HAP-1 (cell line): Measurements from ENCODE around the gene PSMA3.
A peak's percentile ranks its signal among the peaks of the same experiment; 100 is the strongest.

Source experiments
- DNase-seq, 2 experiments: peaks; one replicate each; pipeline ENCODE4 v3.0.0-alpha.2; 2016 to 2020; ENCODE audit warnings: low spot score in 2 of 2
- H3K27me3 ChIP-seq: fragments of 250-450 bp; sonication (Bioruptor Pico); 2 replicates; pipeline ENCODE4 v1.5.1; 2020; ENCODE audit warnings: low read depth, mild to moderate bottlenecking, moderate library complexity
- H3K36me3 ChIP-seq: fragments of 250-450 bp; sonication (Bioruptor Pico); replicated peaks from 2 replicates; pipeline ENCODE4 v1.5.1; 2020; ENCODE audit warnings: mild to moderate bottlenecking
- H3K4me1 ChIP-seq: fragments of 250-450 bp; sonication (Bioruptor Pico); 2 replicates; pipeline ENCODE4 v1.5.1; 2020; ENCODE audit warnings: mild to moderate bottlenecking
- H3K4me3 ChIP-seq: fragments of 250-450 bp; sonication (Bioruptor Pico); 2 replicates; pipeline ENCODE4 v1.5.1; 2020; ENCODE audit warnings: mild to moderate bottlenecking, moderate library complexity
- H3K9me3 ChIP-seq: fragments of 250-450 bp; sonication (Bioruptor Pico); 2 replicates; pipeline ENCODE4 v1.5.1; 2020; ENCODE audit warnings: mild to moderate bottlenecking, moderate library complexity
- in situ Hi-C: fragments of 300-500 bp; cut with MboI; formaldehyde crosslinking; loops from 3 replicates; pipeline ENCODE4 v1.14.3; 2020; ENCODE audit warnings: low sequenced_read_pairs, inconsistent platforms, mixed read lengths

PSMA3 gene

DNA sequence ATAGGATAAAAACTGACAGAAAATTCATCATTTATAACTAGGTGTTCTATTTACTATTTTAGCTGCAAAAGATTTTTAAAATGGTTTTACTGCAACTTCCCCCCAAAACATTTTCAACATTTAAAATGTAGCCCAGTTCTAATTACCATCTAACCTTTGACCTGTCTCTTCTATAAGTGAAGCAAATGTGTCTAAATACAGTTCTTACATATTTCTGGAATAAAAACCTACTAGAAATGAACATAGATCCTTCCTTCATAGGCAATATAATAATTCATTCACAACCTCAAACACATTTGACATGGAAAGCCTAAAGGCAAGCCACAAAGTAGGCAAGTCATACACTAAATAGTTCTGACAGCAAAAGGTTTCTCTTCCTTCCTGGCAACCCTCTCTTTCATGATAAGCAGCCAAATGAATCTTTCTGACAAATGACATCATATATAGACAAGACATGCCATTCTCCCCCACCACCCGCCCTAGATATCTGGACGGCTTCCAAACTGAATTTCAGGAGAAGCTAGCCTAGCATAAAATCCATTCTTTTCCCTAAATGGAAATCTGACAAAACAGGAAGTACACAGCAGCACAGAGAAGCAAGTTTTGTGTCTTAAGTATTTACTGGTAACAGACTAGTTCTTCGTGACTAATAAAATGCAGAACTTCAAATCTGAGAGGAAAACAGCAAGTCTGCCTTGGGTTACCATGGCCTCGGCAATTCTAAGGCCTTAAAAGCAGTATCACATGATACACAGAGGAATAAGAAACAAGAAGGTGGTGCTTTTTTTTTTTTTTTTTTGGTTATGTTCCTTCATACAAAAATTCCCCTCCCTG, 36.5 kb downstream of the PSMA3 start:
- Histone ChIP-seq H3K9me3 (no peaks in the 10 kb centered on the region), H3K36me3 (peaks cover 48% of the 10 kb centered on the region), H3K4me3 (no peak overlapping the region), H3K4me1 (no peaks in the 10 kb centered on the region), H3K27me3 (no peaks in the 10 kb centered on the region)
- in situ Hi-C loops, result no loop called here
- DNase-seq, result no peak

DNA sequence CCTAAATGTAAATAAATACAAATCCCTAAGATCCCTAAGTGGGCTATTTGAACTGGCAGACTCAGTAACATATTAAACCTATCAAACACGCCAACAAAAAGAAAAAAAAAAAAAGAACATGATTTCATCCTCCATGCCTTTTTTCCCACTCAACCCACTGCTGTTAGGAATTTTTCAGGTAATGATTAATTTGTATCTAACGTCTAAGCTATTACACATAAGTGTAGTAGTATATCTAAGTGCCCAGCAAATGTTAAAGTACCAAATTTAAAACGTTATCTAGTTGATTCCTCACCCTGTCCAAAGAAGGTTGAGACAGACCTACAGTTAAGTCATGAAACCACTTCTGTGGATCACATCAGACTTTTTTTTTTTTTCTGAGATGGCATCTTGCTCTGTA, 37.3 kb downstream of the PSMA3 start:
- Histone ChIP-seq H3K4me1 (no peaks in the 10 kb centered on the region), H3K36me3 (peaks cover 52% of the 10 kb centered on the region), H3K4me3 (no peak overlapping the region), H3K9me3 (no peaks in the 10 kb centered on the region), H3K27me3 (no peaks in the 10 kb centered on the region)
- no peak for DNase-seq
- in situ Hi-C loops, result no loop called here

DNA sequence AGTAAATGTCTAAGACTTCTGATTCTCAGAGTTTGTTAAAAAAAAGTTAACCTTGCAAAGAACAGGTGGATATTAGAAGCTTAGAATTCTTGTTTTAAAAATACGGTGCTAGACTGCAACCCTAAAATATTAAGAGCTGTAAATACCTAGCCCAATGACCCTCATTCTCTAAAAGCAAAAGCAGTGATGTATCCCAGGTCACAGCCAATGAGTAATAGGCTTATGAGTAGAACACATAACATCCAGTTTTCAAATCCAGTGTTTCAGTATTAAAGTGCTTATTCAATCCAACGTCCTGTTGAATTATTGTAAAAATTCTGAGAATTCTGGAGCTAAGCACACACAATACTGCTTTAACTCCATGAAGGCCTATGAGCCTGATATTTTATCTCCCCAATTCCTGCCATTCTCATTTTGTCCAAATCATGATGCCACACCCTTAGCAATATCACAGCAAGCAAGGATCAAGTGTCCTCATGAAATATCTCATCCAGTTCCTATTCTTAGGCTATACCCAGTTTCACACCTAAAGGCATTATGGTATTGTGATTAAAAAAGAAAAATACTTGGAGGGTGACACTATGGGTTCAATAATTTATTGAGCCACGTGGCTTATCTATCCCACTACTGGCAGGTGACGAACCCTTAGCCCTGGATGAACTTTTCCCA, 38.4 kb downstream of the PSMA3 start:
- in situ Hi-C loops, result no loop called here
- H3K36me3 ChIP-seq, result peaks cover 58% of the 10 kb centered on the region

DNA sequence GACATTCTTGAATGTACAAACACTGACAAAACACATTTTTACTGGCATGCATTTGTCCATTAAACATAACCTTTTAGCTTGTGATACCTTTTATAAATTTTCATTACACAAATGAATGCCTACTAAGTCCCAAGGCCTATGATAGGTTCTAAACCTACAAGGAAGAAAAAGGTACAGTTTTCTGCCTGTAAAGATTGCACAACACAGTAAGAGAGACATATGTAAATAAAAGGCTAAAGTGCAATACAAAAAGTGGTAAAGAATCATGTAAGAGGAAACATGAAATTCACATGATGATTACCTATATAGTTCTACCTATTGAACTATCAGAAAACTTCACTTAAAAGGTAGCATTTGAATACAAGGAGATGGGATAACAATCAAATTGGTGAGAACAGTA, 39.1 kb downstream of the PSMA3 start:
- in situ Hi-C loops, result no loop called here
- H3K4me3 ChIP-seq, result no peak overlapping the region
- DNase-seq, result no peak
- H3K36me3 ChIP-seq, result peaks cover 60% of the 10 kb centered on the region
- H3K4me1 ChIP-seq, result no peaks in the 10 kb centered on the region
- H3K27me3 ChIP-seq, result no peaks in the 10 kb centered on the region
- no peaks in the 10 kb centered on the region for H3K9me3 ChIP-seq

More for the DNA sequence above, 38.4 kb downstream of the PSMA3 start:
- no peaks in the 10 kb centered on the region for H3K27me3 ChIP-seq
- no peaks in the 10 kb centered on the region for H3K4me1 ChIP-seq
- no peak for DNase-seq
- no peak overlapping the region for H3K4me3 ChIP-seq
- no peaks in the 10 kb centered on the region for H3K9me3 ChIP-seq

DNA sequence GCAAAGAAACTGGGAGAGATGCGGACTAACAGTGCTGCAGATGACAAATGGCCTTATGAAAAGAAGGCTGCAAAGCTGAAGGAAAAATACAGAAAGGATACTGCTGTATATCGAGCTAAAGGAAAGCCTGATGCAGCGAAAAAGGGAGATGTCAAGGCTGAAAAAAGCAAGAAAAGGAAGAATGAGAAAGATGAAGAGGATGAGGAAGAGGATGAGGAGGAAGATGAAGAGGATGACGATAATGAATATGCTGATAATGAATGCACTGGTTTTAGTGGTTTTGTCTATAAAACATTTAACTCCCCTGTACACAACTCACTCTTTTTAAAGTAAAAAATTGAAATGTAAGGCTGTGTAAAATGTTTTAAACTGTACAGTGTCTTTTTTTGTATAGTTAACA, 40.5 kb downstream of the PSMA3 start:
- in situ Hi-C loops, result no loop called here
- Histone ChIP-seq H3K36me3 (peaks cover 67% of the 10 kb centered on the region), H3K27me3 (no peaks in the 10 kb centered on the region)

DNA sequence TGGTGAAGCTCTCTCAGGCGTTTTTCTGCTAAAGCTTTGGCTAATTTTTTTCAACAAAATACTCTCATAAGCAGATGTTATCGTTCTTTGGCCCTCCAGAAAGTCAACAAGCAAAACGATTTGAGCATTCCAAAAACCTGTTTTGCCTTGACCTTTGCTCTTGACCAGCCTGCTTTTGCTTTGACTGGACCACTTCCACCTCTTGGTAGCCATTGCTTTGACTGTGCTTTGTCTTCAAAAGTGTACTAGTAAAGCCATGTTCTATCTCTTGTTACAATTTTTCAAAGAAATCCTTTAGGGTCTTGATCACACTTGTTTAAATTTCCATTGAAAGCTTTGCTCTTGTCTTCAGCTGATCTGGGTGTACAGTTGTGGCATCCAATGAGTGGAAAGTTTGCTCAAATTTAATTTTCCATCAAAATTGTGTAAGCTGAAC, 43.0 kb downstream of the PSMA3 start:
- in situ Hi-C loops, result no loop called here
- H3K27me3 ChIP-seq, result no peaks in the 10 kb centered on the region
- peaks cover 76% of the 10 kb centered on the region for H3K36me3 ChIP-seq
- H3K4me3 ChIP-seq, result no peak overlapping the region
- no peaks in the 10 kb centered on the region for H3K4me1 ChIP-seq
- no peaks in the 10 kb centered on the region for H3K9me3 ChIP-seq
- DNase-seq, result no peak

More for the DNA sequence above, 40.5 kb downstream of the PSMA3 start:
- no peaks in the 10 kb centered on the region for H3K9me3 ChIP-seq
- no peak for DNase-seq
- no peaks in the 10 kb centered on the region for H3K4me1 ChIP-seq
- H3K4me3 ChIP-seq, result no peak overlapping the region

DNA sequence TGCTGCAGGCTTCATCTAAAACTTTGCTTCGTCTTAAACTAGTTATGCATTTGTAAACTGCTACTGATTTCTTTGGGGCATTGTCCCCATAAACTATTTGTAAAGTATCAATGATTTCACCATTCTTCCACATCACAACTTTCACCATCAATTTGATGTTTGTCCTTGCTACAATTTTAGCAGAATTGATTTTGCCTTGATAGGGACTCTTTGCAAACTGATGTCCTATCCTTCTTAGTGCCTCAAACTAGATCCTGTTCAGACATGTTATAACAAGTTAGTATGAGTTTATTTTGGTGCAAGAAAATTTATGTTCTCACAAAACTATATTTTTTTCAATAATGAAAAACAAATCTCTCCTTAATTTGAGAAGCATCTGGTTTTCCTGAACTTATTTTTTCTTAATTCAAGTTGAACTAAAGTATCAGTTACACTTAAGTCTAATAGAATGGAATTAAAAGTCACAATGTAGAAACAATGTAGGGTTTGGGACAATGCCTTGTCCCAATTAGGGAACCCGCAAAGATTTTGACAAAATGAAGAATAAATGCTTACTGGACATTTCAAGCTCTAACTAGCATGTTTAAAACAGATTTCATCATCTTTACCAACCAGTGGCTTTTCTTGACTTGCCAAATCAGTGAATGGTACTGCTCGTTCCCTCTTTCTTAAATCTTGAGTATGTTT, 43.6 kb downstream of the PSMA3 start:
- H3K4me1 ChIP-seq, result no peaks in the 10 kb centered on the region
- no peaks in the 10 kb centered on the region for H3K9me3 ChIP-seq
- no peak for DNase-seq
- in situ Hi-C loops, result no loop called here
- no peaks in the 10 kb centered on the region for H3K27me3 ChIP-seq
- H3K4me3 ChIP-seq, result no peak overlapping the region
- H3K36me3 ChIP-seq, result peaks cover 71% of the 10 kb centered on the region

DNA sequence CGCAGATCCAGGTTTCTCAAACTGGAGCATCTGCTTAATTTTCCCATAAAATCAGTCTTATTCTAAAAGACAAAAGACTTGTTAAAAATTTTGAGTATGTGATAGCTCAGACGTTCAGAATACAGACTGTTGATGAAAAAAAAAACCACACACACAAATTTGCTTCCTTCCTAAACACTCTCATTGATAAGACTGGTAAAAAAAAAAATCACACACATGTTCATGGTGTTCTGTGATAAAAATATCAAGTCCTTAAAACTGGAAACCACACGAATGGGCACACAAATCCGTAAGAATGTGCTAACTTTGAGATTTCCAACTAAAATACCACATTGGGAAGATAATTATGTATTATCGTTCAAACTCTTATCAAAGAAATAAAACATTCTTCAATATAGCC, 47.0 kb downstream of the PSMA3 start:
- in situ Hi-C loops, result no loop called here
- H3K9me3 ChIP-seq, result no peaks in the 10 kb centered on the region
- peaks cover 68% of the 10 kb centered on the region for H3K36me3 ChIP-seq
- no peak for DNase-seq
- H3K4me1 ChIP-seq, result peaks cover 4% of the 10 kb centered on the region
- H3K27me3 ChIP-seq, result no peaks in the 10 kb centered on the region
- H3K4me3 ChIP-seq, result no peak overlapping the region

DNA sequence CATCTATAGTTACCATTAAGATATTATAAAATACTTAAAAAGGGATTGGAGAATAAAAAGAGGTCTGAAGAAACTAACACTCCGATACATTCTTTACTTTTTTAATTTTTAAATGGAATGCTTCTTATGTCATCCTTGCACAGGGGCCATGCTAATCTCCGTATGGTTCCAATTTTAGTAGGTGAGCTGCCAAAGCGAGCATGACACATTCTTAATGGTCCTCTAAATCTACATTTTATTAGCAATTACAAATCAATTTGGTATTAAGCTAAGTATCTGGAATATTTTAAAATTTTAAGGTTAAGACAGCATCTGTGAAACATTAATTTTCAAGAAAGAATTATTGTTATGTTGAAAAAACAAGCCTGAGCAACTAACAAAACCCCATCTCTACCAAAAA, 47.5 kb downstream of the PSMA3 start:
- no peak overlapping the region for H3K4me3 ChIP-seq
- H3K9me3 ChIP-seq, result no peaks in the 10 kb centered on the region
- H3K36me3 ChIP-seq, result peaks cover 67% of the 10 kb centered on the region
- no peaks in the 10 kb centered on the region for H3K27me3 ChIP-seq
- H3K4me1 ChIP-seq, result peaks cover 4% of the 10 kb centered on the region
- in situ Hi-C loops, result no loop called here
- no peak for DNase-seq

DNA sequence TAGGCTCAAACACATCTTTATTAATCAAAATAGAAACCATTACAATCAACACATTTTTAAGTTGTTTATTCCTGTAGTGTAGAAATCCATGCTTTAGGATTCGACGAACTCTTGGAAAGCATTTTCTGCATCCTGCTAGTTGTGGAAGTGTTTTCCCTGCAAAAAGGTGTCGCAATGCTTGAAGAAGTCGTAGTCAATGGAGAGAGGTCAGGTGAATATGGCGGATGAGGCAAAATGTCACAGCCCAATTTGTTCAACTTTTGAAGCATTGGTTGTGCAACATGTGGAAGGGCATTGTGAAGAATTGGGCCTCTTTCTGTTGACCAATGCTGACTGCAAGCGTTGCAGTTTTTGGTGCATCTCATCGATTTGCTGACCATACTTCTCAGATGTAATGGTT, 49.6 kb downstream of the PSMA3 start:
- Histone ChIP-seq H3K4me1 (peaks cover 4% of the 10 kb centered on the region), H3K9me3 (no peaks in the 10 kb centered on the region), H3K4me3 (no peak overlapping the region), H3K36me3 (peaks cover 50% of the 10 kb centered on the region), H3K27me3 (no peaks in the 10 kb centered on the region)
- no peak for DNase-seq
- in situ Hi-C loops, result no loop called here

DNA sequence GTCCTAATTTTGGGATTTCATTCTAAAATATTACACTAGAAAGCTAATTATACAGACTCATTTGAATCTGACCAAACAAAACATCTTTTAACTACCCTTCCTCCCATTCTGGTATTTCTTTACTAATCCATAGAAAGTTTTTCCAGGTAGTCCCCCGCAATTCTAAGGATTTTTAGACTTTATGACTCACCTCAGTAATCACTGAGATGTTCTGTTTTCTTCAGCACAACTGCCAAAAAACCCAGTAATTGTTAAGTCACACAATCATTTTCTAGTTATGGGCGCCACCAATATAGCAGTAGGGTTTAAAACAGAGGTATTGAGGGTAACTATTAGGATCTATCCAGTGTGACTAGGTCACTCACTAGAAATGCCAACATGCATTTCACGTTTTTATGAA, 52.1 kb downstream of the PSMA3 start:
- no peak for DNase-seq
- H3K4me3 ChIP-seq, result peak overlapping the region; percentile 85
- H3K9me3 ChIP-seq, result no peaks in the 10 kb centered on the region
- H3K27me3 ChIP-seq, result no peaks in the 10 kb centered on the region
- in situ Hi-C loops, result no loop called here
- H3K36me3 ChIP-seq, result peaks cover 27% of the 10 kb centered on the region
- H3K4me1 ChIP-seq, result peaks cover 10% of the 10 kb centered on the region

DNA sequence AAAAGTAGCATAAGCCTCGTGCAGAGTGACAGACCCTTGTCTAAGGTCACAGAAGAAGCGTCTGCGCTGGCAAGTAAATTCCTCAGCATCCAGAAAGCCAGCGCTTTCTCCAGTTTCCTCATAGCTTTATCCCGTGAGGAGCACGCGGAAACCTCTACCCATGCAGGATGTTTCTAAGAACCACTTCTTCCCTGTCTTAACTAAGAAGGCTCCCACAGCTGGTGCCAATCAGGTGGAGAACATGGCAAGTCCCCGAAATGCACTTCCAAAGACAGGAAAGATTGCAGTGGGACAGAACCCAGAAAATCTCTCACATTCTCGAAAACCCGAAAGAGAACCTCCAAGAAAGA, 52.7 kb downstream of the PSMA3 start:
- no peaks in the 10 kb centered on the region for H3K27me3 ChIP-seq
- peaks cover 24% of the 10 kb centered on the region for H3K36me3 ChIP-seq
- in situ Hi-C loops, result no loop called here
- DNase-seq, result no peak
- peak overlapping the region; percentile 85 for H3K4me3 ChIP-seq
- H3K4me1 ChIP-seq, result peaks cover 10% of the 10 kb centered on the region
- H3K9me3 ChIP-seq, result no peaks in the 10 kb centered on the region

DNA sequence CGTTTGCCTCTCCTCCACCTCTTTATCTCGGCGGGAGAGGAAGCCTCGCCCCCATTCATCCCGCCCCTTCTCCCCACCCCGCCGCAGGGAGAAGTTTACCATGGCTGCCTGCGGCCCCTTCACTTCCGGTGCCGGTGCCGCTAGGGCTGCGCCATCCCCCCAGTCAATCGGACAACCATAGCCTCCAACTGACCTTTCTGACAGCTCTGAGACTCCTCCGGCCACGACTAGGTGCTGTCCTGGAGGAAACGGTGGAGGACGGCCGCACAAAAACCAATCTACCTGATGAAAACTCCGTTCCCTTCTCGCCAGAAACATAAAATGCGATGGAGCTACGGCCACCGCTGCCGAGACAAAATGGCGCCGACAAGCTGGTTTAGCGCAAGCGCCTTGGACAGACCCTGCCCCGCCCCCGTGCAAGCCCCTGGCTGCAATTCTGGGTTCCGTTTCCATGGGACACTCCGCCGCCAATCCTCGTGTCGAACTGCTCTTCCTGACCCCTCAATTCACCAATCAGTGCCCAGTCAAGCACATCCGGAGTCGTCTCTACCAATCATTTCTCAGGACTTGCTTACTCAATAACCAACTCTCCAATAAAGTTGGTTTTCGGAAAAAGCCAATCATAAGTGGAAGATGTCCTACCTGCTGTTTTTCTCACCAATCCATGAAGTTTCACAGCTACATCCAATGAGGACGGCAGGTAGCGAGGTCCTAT, 53.3 kb downstream of the PSMA3 start:
- DNase-seq, result peak; percentile 99 to 100
- in situ Hi-C loops, result no loop called here
- H3K4me3 ChIP-seq, result peak overlapping the region; percentile 85
- peaks cover 10% of the 10 kb centered on the region for H3K4me1 ChIP-seq
- no peaks in the 10 kb centered on the region for H3K9me3 ChIP-seq
- peaks cover 24% of the 10 kb centered on the region for H3K36me3 ChIP-seq
- H3K27me3 ChIP-seq, result no peaks in the 10 kb centered on the region
